H9 (cell line): Measurements from ENCODE around the gene ZBTB20. TPM values are rescaled to one million over a fixed set of nuclear protein-coding genes. Genes with fewer than 3 reads are reported as not detected.

ENCODE experiments used
- DNase-seq: peaks from one replicate; pipeline ENCODE4 v3.0.0-alpha.2; 2017
- H2AFZ ChIP-seq: one replicate; pipeline ENCODE4 v1.6.1; 2013; ENCODE audit warnings: mild to moderate bottlenecking, low read length, control low read depth, moderate library complexity
- H2AK5ac ChIP-seq: 2 replicates; pipeline ENCODE4 v1.6.1; 2013; ENCODE audit warnings: low read length, control low read depth, mixed read lengths; ENCODE audit not compliant: insufficient read length
- H2BK120ac ChIP-seq: one replicate; pipeline ENCODE4 v1.6.1; 2013; ENCODE audit warnings: low read depth, mild to moderate bottlenecking, low read length, control low read depth, inconsistent platforms; ENCODE audit not compliant: poor library complexity, severe bottlenecking
- H2BK12ac ChIP-seq: 2 replicates; pipeline ENCODE4 v1.6.1; 2013; ENCODE audit warnings: low read length, control low read depth, mixed read lengths, low read depth; ENCODE audit not compliant: insufficient read length
- H2BK15ac ChIP-seq: 2 replicates; pipeline ENCODE4 v1.6.1; 2013; ENCODE audit warnings: low read depth, low read length, control low read depth
- H2BK20ac ChIP-seq: one replicate; pipeline ENCODE4 v1.6.1; 2013; ENCODE audit warnings: low read depth, mild to moderate bottlenecking, low read length, control low read depth, inconsistent platforms; ENCODE audit not compliant: poor library complexity, severe bottlenecking
- H2BK5ac ChIP-seq: 2 replicates; pipeline ENCODE4 v1.6.1; 2013; ENCODE audit warnings: low read length, control low read depth, mixed read lengths; ENCODE audit not compliant: insufficient read length
- H3K14ac ChIP-seq: 2 replicates; pipeline ENCODE4 v1.6.1; 2013; ENCODE audit warnings: low read length, control low read depth; ENCODE audit not compliant: insufficient read depth
- H3K18ac ChIP-seq: 2 replicates; pipeline ENCODE4 v1.6.1; 2013; ENCODE audit warnings: low read depth, mild to moderate bottlenecking, mixed read lengths, low read length, control low read depth; ENCODE audit not compliant: insufficient read length
- H3K23ac ChIP-seq: 2 replicates; pipeline ENCODE4 v1.6.1; 2013; ENCODE audit warnings: low read length, control low read depth, mixed read lengths, low read depth; ENCODE audit not compliant: insufficient read length
- H3K23me2 ChIP-seq: 2 replicates; pipeline ENCODE4 v1.6.1; 2013; ENCODE audit warnings: low read depth, mild to moderate bottlenecking, mixed read lengths, low read length, control low read depth; ENCODE audit not compliant: insufficient read length, poor library complexity, severe bottlenecking
- H3K27ac ChIP-seq: 2 replicates; pipeline ENCODE4 v1.5.1; 2013; ENCODE audit warnings: low read length, control low read depth, mixed read lengths, low read depth; ENCODE audit not compliant: insufficient read length
- H3K27me3 ChIP-seq: 2 replicates; pipeline ENCODE4 v1.6.1; 2013; ENCODE audit warnings: low read length, control low read depth, inconsistent platforms; ENCODE audit not compliant: insufficient read depth
- H3K4ac ChIP-seq: 2 replicates; pipeline ENCODE4 v1.6.1; 2013; ENCODE audit warnings: low read depth, mild to moderate bottlenecking, control low read depth, inconsistent platforms, low read length, moderate library complexity
- H3K4me1 ChIP-seq: 2 replicates; pipeline ENCODE4 v1.6.1; 2013; ENCODE audit warnings: low read length, control low read depth, inconsistent platforms; ENCODE audit not compliant: insufficient read depth
- H3K4me2 ChIP-seq: 2 replicates; pipeline ENCODE4 v1.6.1; 2013; ENCODE audit warnings: low read length, control low read depth, mixed read lengths; ENCODE audit not compliant: insufficient read length, insufficient read depth
- H3K56ac ChIP-seq: 2 replicates; pipeline ENCODE4 v1.6.1; 2013; ENCODE audit warnings: low read depth, mild to moderate bottlenecking, mixed read lengths, low read length, control low read depth; ENCODE audit not compliant: insufficient read length
- H3K79me1 ChIP-seq: 2 replicates; pipeline ENCODE4 v1.6.1; 2013; ENCODE audit warnings: low read depth, mild to moderate bottlenecking, moderate library complexity, low read length, control low read depth, inconsistent platforms; ENCODE audit not compliant: insufficient read depth, poor library complexity, severe bottlenecking
- H3K79me2 ChIP-seq: 2 replicates; pipeline ENCODE4 v1.6.1; 2013; ENCODE audit warnings: low read length, control low read depth, inconsistent platforms; ENCODE audit not compliant: insufficient read depth
- H3K9ac ChIP-seq: 2 replicates; pipeline ENCODE4 v1.6.1; 2013; ENCODE audit warnings: low read length, control low read depth, mixed read lengths; ENCODE audit not compliant: insufficient read length; ENCODE audit errors: extremely low read depth
- H3K9me3 ChIP-seq: one replicate; pipeline ENCODE4 v1.6.1; 2013; ENCODE audit warnings: low read depth, low read length, inconsistent platforms; ENCODE audit not compliant: control insufficient read depth
- H3T11ph ChIP-seq: one replicate; pipeline ENCODE4 v1.6.1; 2013; ENCODE audit warnings: mild to moderate bottlenecking, low read length, control low read depth, inconsistent platforms
- H4K20me1 ChIP-seq: one replicate; pipeline ENCODE4 v1.6.1; 2013; ENCODE audit not compliant: control insufficient read depth, insufficient read length, insufficient read depth
- H4K5ac ChIP-seq: 2 replicates; pipeline ENCODE4 v1.6.1; 2013; ENCODE audit warnings: low read depth, mild to moderate bottlenecking, mixed read lengths, low read length, control low read depth; ENCODE audit not compliant: insufficient read length
- H4K8ac ChIP-seq: replicated peaks from 2 replicates; pipeline ENCODE4 v1.6.1; 2013; ENCODE audit warnings: low read length, control low read depth, mixed read lengths, low read depth; ENCODE audit not compliant: insufficient read length
- H4K91ac ChIP-seq: 2 replicates; pipeline ENCODE4 v1.6.1; 2013; ENCODE audit warnings: low read depth, mild to moderate bottlenecking, moderate library complexity, mixed read lengths, low read length, control low read depth; ENCODE audit not compliant: insufficient read length
- H3K27ac Mint-ChIP-seq, 3 experiments: 2 replicates in 2 of 3; 3 replicates in 1 of 3; pipeline ENCODE4 v1.8.0; 2020 to 2021; ENCODE audit warnings: mixed read lengths in 3 of 3, mild to moderate bottlenecking in 1 of 3, moderate library complexity in 1 of 3
- H3K27me3 Mint-ChIP-seq: 2 replicates; pipeline ENCODE4 v1.8.0; 2021; ENCODE audit warnings: low read depth, mild to moderate bottlenecking, moderate library complexity, mixed read lengths
- H3K36me3 Mint-ChIP-seq, 3 experiments: 2 replicates in 2 of 3; 3 replicates in 1 of 3; pipeline ENCODE4 v1.8.0; 2020 to 2021; ENCODE audit warnings: low read depth in 3 of 3, mixed read lengths in 3 of 3; ENCODE audit not compliant: insufficient read depth in 1 of 3
- H3K4me1 Mint-ChIP-seq, 2 experiments: 2 replicates each; pipeline ENCODE4 v1.8.0; 2020; ENCODE audit warnings: mixed read lengths in 2 of 2
- H3K4me3 Mint-ChIP-seq, 2 experiments: 2 replicates in 1 of 2; 3 replicates in 1 of 2; pipeline ENCODE4 v1.8.0; 2020 to 2021; ENCODE audit warnings: mild to moderate bottlenecking in 2 of 2, mixed read lengths in 2 of 2, moderate library complexity in 1 of 2
- H3K9me3 Mint-ChIP-seq, 2 experiments: 2 replicates in 1 of 2; 3 replicates in 1 of 2; pipeline ENCODE4 v1.8.0; 2020; ENCODE audit warnings: mild to moderate bottlenecking in 2 of 2, mixed read lengths in 2 of 2, moderate library complexity in 1 of 2
- CTCF ChIP-seq: fragments of 200-600 bp; sonication (generic); conservative IDR thresholded peaks from 3 replicates; pipeline ENCODE4 v1.8.0; 2021; ENCODE audit warnings: antibody characterized with exemption, mild to moderate bottlenecking
- WGBS: extraction: QIAGEN DNeasy Blood & Tissue Kit; methylation state at CpG from one replicate; pipeline ENCODE4 v1.1.7; 2013; ENCODE audit warnings: missing lambda C conversion rate, low lambda C conversion rate, mixed read lengths; ENCODE audit not compliant: insufficient read length; ENCODE audit errors: extremely low coverage; 5-methylcytosine and 5-hydroxymethylcytosine counted together
- total RNA-seq: library from RNA; stranded (reverse); gene quantifications from 2 replicates; pipeline ENCODE4 v1.2.1, GENCODE V29; 2021

ZBTB20 gene
- total RNA-seq, 1 experiment from 2014 or later, result 0.70 TPM

- no peak for TF ChIP-seq CTCF
- H4K5ac ChIP-seq, result no peak overlapping the region
- H2BK20ac ChIP-seq, result no peak overlapping the region
- Mint-ChIP-seq H3K4me3 (no peak overlapping the region), H3K9me3 (peaks cover 7% of the 10 kb centered on the region in 2 experiments; a peak in 4 of 5 replicates), H3K36me3 (peaks cover 0 to 7% (median 4%) of the 10 kb centered on the region in 3 experiments; a peak in 4 of 7 replicates), H3K4me1 (peaks cover 0 to 2% of the 10 kb centered on the region in 2 experiments; a peak in 1 of 4 replicates), H3K27ac (no peak overlapping the region), H3K27me3 (no peaks in the 10 kb centered on the region)
- no peaks in the 10 kb centered on the region for H3K79me1 ChIP-seq
- H3K9ac ChIP-seq, result no peak overlapping the region
- no peak overlapping the region for H2AK5ac ChIP-seq
- no peak overlapping the region for H2BK12ac ChIP-seq
- H2BK120ac ChIP-seq, result no peak overlapping the region
- no peak overlapping the region for H3K14ac ChIP-seq
- H3K27ac ChIP-seq, result no peak overlapping the region
- H3K79me2 ChIP-seq, result no peaks in the 10 kb centered on the region
- no peaks in the 10 kb centered on the region for H4K20me1 ChIP-seq
- H3K4ac ChIP-seq, result no peak overlapping the region
- no CpG with 5 or more reads among the region's 3 CpGs for WGBS
- no peak overlapping the region for H4K8ac ChIP-seq
- no peak for DNase-seq
- H3K18ac ChIP-seq, result no peak overlapping the region
- H2BK5ac ChIP-seq, result no peak overlapping the region
- H3K56ac ChIP-seq, result no peak overlapping the region
- H3K23me2 ChIP-seq, result no peaks in the 10 kb centered on the region
- no peak overlapping the region for H3K23ac ChIP-seq
- no peak overlapping the region for H4K91ac ChIP-seq
- H3K4me2 ChIP-seq, result no peak overlapping the region
- H3K9me3 ChIP-seq, result no peaks in the 10 kb centered on the region
- H3T11ph ChIP-seq, result no peak overlapping the region
- no peaks in the 10 kb centered on the region for H3K4me1 ChIP-seq
- H2AFZ ChIP-seq, result no peak overlapping the region
- no peak overlapping the region for H2BK15ac ChIP-seq
- no peaks in the 10 kb centered on the region for H3K27me3 ChIP-seq
These were observed 512.5 kb downstream of the ZBTB20 start for GRCh38 chr3:114634635-114635034.
